Mononuclear cell (primary cell): ENCODE data around the gene IRAK2. TPM values are rescaled to one million over a fixed set of nuclear protein-coding genes. Genes with fewer than 3 reads are reported as not detected.

Experiments used
- H3K27me3 ChIP-seq: 2 replicates; pipeline ENCODE4 v1.6.0; 2011; ENCODE audit warnings: low read length, control low read depth; ENCODE audit not compliant: insufficient read depth
- H3K4me1 ChIP-seq: 2 replicates; pipeline ENCODE4 v1.5.1; 2011; ENCODE audit warnings: mild to moderate bottlenecking, low read length, control low read depth; ENCODE audit not compliant: insufficient read depth
- H3K4me3 ChIP-seq: 2 replicates; pipeline ENCODE4 v1.5.1; 2011; ENCODE audit warnings: mild to moderate bottlenecking, low read length, moderate library complexity
- H3K9me3 ChIP-seq: 2 replicates; pipeline ENCODE4 v1.5.1; 2011; ENCODE audit warnings: low read depth, mild to moderate bottlenecking, control low read depth, low read length
- total RNA-seq: library from RNA; depleted of rRNA; stranded (reverse); fragments of >200 nt; gene quantifications from one replicate; pipeline ENCODE4 v1.2.3, GENCODE V29; 2012

IRAK2 gene
- total RNA-seq, 1 donor, result 14.6 TPM

DNA sequence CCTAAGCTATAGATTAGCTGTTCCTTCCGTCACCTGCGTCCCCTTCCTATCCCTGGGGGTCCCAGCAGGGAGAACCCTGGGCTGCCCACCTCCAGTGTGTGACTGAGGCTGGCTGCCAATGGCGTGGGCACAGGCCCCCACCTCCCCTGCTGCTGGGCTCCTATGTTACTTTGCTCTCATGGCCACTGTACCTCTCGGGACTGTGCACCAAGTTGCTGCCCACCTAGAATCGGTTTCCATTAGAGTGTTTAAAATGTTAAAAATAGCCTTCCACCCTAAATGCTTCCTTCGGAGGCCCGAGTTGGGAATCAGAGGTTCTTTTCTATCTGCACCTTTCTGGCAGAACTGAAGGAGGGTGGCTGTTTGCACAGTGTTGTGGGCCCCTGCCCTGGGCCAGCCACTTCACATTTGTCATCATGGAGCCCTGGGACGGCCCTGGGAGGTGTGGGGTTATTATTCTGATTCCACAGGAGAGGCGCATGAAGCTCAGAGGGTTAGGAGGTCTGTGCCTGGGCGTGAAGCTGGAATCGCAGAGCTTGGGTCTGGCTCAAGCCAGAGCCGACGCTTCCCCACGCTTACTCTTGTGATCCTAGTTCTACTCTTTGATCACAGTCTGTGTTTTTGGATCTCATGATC lies 29.1 kb downstream of the IRAK2 start:
- peaks cover 95% of the 10 kb centered on the region for H3K4me1 ChIP-seq
- no peaks in the 10 kb centered on the region for H3K27me3 ChIP-seq
- H3K4me3 ChIP-seq, result no peak overlapping the region
- no peaks in the 10 kb centered on the region for H3K9me3 ChIP-seq

DNA sequence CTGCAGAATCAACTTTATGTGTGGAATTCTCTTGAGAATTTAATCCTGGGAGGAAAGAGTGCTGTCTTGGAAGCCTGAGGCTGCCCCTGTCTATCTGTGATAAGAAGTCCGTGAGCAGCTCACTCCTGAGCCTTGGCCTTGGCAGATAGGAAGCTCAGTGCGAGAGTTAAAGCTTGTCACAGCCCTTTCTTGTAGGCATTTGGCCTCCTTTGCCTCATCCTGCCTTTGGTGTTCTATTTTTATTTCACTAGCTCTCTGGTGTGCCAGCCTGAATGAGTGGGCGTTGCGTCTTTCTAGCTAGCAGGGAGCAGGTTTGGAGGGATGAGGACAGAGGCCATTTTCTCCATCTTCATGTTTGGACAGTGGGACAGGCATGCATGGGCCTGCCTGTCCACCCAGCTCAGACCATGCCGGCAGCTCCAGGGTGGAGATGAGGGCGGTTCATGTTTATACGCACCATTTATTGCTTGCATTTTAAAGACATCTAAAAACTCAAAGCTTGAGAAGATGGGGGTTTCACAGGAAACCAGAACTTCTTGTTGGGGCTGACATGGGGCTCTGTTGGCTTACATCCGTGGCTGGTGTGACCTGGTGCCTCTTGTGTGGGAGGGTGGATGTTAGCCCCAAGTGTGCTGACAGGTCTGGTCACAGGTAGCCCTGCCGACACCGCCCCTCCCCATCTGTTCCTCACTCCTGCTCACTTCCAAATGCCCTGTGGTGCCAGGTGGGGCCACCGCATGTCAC lies 29.8 kb downstream of the IRAK2 start:
- peaks cover 95% of the 10 kb centered on the region for H3K4me1 ChIP-seq
- no peaks in the 10 kb centered on the region for H3K27me3 ChIP-seq
- H3K4me3 ChIP-seq, result no peak overlapping the region
- H3K9me3 ChIP-seq, result no peaks in the 10 kb centered on the region

- H3K9me3 ChIP-seq, result no peaks in the 10 kb centered on the region
- no peaks in the 10 kb centered on the region for H3K27me3 ChIP-seq
- H3K4me1 ChIP-seq, result peaks cover 95% of the 10 kb centered on the region
- no peak overlapping the region for H3K4me3 ChIP-seq
Measured at GRCh38 chr3:10195366-10196089, 30.8 kb downstream of the IRAK2 start.

- Histone ChIP-seq H3K4me3 (no peak overlapping the region), H3K9me3 (no peaks in the 10 kb centered on the region)
Measured at GRCh38 chr3:10196389-10197052, 31.8 kb downstream of the IRAK2 start.

GRCh38 chr3:10198226-10198625 lies 33.5 kb downstream of the IRAK2 start:
- H3K4me1 ChIP-seq, result peaks cover 71% of the 10 kb centered on the region
- no peaks in the 10 kb centered on the region for H3K9me3 ChIP-seq
- no peaks in the 10 kb centered on the region for H3K27me3 ChIP-seq
- H3K4me3 ChIP-seq, result no peak overlapping the region

More at GRCh38 chr3:10196389-10197052, 31.8 kb downstream of the IRAK2 start:
- Histone ChIP-seq H3K4me1 (peaks cover 88% of the 10 kb centered on the region), H3K27me3 (no peaks in the 10 kb centered on the region)

DNA sequence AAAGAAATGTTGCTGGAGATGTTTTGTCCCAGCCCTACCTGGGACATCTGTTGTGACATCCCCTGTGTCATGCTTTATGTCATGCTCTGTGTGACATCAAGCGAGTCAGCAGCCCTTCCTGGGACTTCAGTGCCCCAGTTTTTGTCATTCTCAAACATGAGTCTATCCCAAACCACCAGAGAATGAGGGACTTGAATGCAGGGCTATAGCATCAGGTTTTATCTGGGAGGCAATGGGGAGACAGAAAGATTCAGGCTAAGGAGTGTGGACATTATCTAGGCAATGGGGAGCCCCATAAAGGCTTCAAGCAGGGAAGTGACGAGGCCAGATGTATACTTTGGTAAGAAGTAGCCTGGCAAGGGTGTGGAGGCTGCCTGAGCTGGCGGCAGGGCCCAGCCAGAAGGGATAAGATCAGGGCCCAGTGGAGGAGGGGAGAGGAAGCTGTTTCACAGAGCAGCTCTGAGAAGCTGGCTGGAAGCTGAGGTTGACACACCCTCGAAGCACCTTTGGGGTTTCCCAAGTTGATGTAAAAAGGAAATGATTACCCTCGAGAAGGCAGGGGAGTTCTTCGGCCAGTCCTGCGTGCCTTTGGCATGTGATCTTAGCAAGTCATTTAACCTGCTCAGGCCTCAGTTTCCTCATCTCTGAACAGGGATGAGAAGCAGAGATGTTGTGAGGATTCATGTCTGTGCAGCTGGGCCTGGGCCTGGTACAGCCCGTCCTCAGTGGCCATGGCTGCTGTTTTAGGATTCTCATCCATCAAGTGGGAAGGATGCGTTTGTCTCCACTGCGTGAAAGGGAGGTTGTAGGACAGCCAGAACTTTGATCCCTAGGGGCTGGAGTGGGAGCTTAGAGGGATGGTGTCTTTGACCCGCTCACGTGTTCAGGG lies 34.3 kb downstream of the IRAK2 start:
- Histone ChIP-seq H3K4me3 (no peak overlapping the region), H3K4me1 (peaks cover 63% of the 10 kb centered on the region), H3K27me3 (no peaks in the 10 kb centered on the region), H3K9me3 (no peaks in the 10 kb centered on the region)

GRCh38 chr3:10204921-10205320 lies 40.2 kb downstream of the IRAK2 start:
- Histone ChIP-seq H3K4me1 (peaks cover 9% of the 10 kb centered on the region), H3K9me3 (no peaks in the 10 kb centered on the region), H3K27me3 (no peaks in the 10 kb centered on the region), H3K4me3 (no peak overlapping the region)

DNA sequence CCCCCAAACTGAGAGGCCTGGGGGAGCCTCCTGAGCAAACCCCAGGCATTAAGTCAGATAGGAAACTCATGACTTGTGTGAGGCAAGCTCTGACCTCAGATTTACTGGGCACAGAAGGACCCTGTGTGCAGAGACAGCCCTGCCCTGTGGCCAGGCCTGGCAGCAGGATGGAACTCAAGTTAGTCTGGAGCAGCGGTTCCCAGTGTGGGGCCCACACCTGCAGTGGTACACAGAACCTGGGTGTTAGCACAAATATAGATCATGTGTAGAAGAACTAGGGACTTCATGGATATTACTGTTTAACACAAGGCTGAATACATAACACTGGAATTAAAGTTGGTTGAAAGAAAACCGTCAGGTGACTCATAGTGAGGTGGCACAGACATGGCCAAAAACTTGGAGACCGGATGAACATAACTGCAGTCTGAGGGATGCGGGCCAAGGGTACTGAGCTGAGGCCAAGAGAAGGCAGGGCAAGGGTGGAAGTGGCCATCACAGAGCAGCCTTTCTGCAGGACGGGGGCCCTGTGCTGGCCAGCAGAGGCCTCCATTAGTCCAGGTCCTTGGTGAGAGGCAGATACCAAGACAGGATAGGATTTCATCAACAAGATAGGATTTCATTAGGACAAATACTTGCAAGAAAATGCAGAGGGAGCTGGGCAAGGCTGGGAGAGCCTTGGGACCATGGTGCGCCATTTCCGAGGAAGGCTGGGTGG lies 40.9 kb downstream of the IRAK2 start:
- Histone ChIP-seq H3K4me1 (peaks cover 2% of the 10 kb centered on the region), H3K4me3 (no peak overlapping the region), H3K9me3 (no peaks in the 10 kb centered on the region), H3K27me3 (no peaks in the 10 kb centered on the region)

GRCh38 chr3:10206166-10206511 lies 41.4 kb downstream of the IRAK2 start:
- H3K27me3 ChIP-seq, result no peaks in the 10 kb centered on the region
- no peak overlapping the region for H3K4me3 ChIP-seq
- H3K9me3 ChIP-seq, result no peaks in the 10 kb centered on the region
- peaks cover under 1% of the 10 kb centered on the region for H3K4me1 ChIP-seq

DNA sequence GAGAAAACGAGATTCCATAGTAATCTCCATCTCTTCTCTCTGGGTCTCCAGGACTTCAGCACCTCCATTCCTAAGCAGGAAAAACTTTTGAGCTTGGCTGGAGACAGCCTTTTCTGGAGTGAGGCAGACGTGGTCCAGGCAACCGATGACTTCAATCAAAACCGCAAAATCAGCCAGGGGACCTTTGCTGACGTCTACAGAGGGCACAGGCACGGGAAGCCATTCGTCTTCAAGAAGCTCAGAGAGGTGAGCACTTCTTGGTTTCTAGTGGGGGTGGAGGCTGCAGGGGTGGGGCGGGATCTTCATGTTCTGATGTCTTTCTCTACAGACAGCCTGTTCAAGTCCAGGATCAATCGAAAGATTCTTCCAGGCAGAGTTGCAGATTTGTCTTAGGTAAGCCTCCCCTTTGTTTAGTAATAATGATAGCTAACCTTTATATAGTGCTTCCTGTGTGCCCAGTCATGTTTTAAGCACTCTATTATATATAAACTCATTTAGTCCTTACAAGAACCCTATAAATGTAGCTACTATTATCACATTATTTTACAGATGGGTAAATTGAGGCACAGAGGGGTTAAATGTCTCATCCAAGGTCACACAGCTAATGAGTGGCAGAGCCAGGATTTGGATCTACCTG lies 48.6 kb downstream of the IRAK2 start:
- Histone ChIP-seq H3K27me3 (no peaks in the 10 kb centered on the region), H3K4me1 (peaks cover 15% of the 10 kb centered on the region), H3K9me3 (no peaks in the 10 kb centered on the region), H3K4me3 (no peak overlapping the region)

GRCh38 chr3:10215578-10216368 lies 51.1 kb downstream of the IRAK2 start:
- Histone ChIP-seq H3K4me1 (peaks cover 19% of the 10 kb centered on the region), H3K9me3 (no peaks in the 10 kb centered on the region)

GRCh38 chr3:10217359-10217758 lies 52.6 kb downstream of the IRAK2 start:
- H3K9me3 ChIP-seq, result no peaks in the 10 kb centered on the region
- peaks cover 9% of the 10 kb centered on the region for H3K4me1 ChIP-seq
- H3K27me3 ChIP-seq, result no peaks in the 10 kb centered on the region
- H3K4me3 ChIP-seq, result no peak overlapping the region

More at GRCh38 chr3:10215578-10216368, 51.1 kb downstream of the IRAK2 start:
- Histone ChIP-seq H3K4me3 (no peak overlapping the region), H3K27me3 (no peaks in the 10 kb centered on the region)

DNA sequence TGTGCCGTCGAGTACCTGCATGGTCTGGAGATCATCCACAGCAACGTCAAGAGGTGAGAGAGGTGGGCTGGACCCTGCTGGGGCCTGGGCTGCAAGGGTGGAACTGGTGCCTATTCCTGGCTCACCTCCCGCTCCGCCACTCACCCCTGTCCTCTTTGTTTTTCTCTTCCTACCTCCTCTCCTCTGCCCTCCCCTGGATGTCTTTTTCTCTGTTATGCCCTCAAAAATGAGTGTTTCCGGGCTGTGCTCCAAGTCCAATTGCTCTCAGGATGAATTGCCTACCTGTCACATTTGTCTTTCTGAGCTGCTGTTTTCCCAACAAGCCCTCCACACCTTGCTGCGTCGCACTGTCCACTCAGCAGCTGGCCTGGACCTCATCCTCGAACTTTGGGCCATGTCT lies 55.0 kb downstream of the IRAK2 start:
- Histone ChIP-seq H3K27me3 (no peaks in the 10 kb centered on the region), H3K4me1 (peaks cover 22% of the 10 kb centered on the region), H3K9me3 (no peaks in the 10 kb centered on the region), H3K4me3 (no peak overlapping the region)
